Measurements from ENCODE around the gene IGF2.

Gene IGF2

GRCh38 chr11:2091112-2091746 lies 48.0 kb downstream of the IGF2 start:
- Histone ChIP-seq H3K9me3 (ENCODE audit: control insufficient read depth, low read length) (no peaks in the 10 kb centered on the region), H3K27me3 (ENCODE audit: control insufficient read depth, insufficient read depth, low read length) (no peaks in the 10 kb centered on the region), H3K4me3 (ENCODE audit: low read depth, low read length) (no peak overlapping the region), H3K4me1 (no peaks in the 10 kb centered on the region), H3K9ac (no peak overlapping the region), H2AFZ (no peak overlapping the region), H3K27ac (no peak overlapping the region), H3K4me2 (ENCODE audit: low read length) (no peak overlapping the region), H3K36me3 (ENCODE audit: control insufficient read depth, insufficient read depth, low read length) (no peaks in the 10 kb centered on the region), H3K79me2 (no peaks in the 10 kb centered on the region)
- TF ChIP-seq, protein P1, sequence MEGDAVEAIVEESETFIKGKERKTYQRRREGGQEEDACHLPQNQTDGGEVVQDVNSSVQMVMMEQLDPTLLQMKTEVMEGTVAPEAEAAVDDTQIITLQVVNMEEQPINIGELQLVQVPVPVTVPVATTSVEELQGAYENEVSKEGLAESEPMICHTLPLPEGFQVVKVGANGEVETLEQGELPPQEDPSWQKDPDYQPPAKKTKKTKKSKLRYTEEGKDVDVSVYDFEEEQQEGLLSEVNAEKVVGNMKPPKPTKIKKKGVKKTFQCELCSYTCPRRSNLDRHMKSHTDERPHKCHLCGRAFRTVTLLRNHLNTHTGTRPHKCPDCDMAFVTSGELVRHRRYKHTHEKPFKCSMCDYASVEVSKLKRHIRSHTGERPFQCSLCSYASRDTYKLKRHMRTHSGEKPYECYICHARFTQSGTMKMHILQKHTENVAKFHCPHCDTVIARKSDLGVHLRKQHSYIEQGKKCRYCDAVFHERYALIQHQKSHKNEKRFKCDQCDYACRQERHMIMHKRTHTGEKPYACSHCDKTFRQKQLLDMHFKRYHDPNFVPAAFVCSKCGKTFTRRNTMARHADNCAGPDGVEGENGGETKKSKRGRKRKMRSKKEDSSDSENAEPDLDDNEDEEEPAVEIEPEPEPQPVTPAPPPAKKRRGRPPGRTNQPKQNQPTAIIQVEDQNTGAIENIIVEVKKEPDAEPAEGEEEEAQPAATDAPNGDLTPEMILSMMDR (IDR thresholded peaks at IDR 0.05) = no peak

- Histone ChIP-seq H3K36me3 (ENCODE audit: control insufficient read depth, insufficient read depth, low read length) (no peaks in the 10 kb centered on the region), H3K4me1 (no peaks in the 10 kb centered on the region), H3K79me2 (no peaks in the 10 kb centered on the region), H3K4me3 (ENCODE audit: low read depth, low read length) (no peak overlapping the region), H3K9ac (no peak overlapping the region), H3K4me2 (ENCODE audit: low read length) (no peak overlapping the region), H2AFZ (no peak overlapping the region), H3K9me3 (ENCODE audit: control insufficient read depth, low read length) (no peaks in the 10 kb centered on the region), H3K27me3 (ENCODE audit: control insufficient read depth, insufficient read depth, low read length) (no peaks in the 10 kb centered on the region), H3K27ac (no peak overlapping the region)
- TF ChIP-seq, protein P1 (IDR thresholded peaks at IDR 0.05) = no peak
These were observed 48.7 kb downstream of the IGF2 start for GRCh38 chr11:2090172-2091111.

GRCh38 chr11:2089536-2090165 lies 49.5 kb downstream of the IGF2 start:
- H3K4me3 ChIP-seq (ENCODE audit: low read depth, low read length) = no peak overlapping the region
- no peaks in the 10 kb centered on the region for H3K27me3 ChIP-seq (ENCODE audit: control insufficient read depth, insufficient read depth, low read length)
- TF ChIP-seq, protein P1 (IDR thresholded peaks at IDR 0.05) = no peak

DNA sequence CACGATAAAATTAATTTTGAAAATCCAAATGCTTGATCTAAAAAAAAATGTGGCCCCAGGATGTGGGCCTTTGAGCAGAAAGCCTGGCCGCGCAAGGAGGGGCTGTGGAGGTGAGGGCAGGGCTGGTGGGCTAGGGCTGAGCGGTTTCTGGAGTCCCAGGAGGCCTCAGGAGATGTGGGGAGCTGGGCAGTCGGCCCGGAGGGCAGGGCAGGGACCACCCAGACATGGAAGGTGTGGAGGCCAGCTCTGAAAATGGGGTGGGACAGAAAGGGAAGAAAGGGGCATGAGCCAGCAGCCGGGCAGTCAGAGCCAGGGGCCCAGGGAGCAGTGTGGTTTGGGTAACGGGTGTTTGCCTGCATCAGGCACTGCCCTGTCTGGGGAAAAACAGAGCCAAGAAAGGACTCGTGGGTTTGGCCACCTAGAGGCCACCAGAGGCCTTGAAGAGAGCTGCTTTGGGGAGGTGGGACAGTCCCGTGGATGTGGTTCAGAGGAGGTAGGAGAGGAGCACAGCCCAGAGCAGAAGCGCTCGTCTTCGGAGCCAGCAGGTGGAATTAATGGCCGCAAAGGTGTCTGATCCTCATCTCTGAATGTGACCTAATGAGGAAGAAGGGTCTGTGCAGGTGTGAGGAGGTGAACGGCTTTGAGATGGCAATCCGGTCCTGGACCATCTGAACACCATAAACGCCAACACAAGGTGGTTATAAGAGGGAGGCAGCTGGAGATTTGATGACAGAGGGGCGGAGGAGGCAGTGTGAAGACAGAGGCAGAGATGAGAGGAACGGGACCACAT lies 50.2 kb downstream of the IGF2 start:
- H3K4me3 ChIP-seq (ENCODE audit: low read depth, low read length) = no peak overlapping the region

More at GRCh38 chr11:2089536-2090165, 49.5 kb downstream of the IGF2 start:
- Histone ChIP-seq H3K4me1 (no peaks in the 10 kb centered on the region), H3K27ac (no peak overlapping the region), H3K36me3 (ENCODE audit: control insufficient read depth, insufficient read depth, low read length) (no peaks in the 10 kb centered on the region), H3K4me2 (ENCODE audit: low read length) (no peak overlapping the region), H3K79me2 (no peaks in the 10 kb centered on the region), H3K9ac (no peak overlapping the region), H2AFZ (no peak overlapping the region), H3K9me3 (ENCODE audit: control insufficient read depth, low read length) (no peaks in the 10 kb centered on the region)

More for the DNA sequence above, 50.2 kb downstream of the IGF2 start:
- Histone ChIP-seq H2AFZ (no peak overlapping the region), H3K36me3 (ENCODE audit: control insufficient read depth, insufficient read depth, low read length) (no peaks in the 10 kb centered on the region), H3K27ac (no peak overlapping the region), H3K4me1 (no peaks in the 10 kb centered on the region), H3K27me3 (ENCODE audit: control insufficient read depth, insufficient read depth, low read length) (no peaks in the 10 kb centered on the region), H3K4me2 (ENCODE audit: low read length) (no peak overlapping the region), H3K9me3 (ENCODE audit: control insufficient read depth, low read length) (no peaks in the 10 kb centered on the region), H3K9ac (no peak overlapping the region), H3K79me2 (no peaks in the 10 kb centered on the region)
- TF ChIP-seq, protein P1 (IDR thresholded peaks at IDR 0.05) = no peak

Measured in parathyroid adenoma (tissue), 2 donors.